HG02623 (cell line): ENCODE results near the gene LHB.

ENCODE experiments used
- ATAC-seq: cut with Tn5 transposase; IDR thresholded peaks from one replicate; pipeline ENCODE4 v1.9.1; 2021; ENCODE audit warnings: moderate library complexity; ENCODE audit not compliant: unreplicated experiment

The LHB gene

GRCh38 chr19:48986211-48986610 is 30.7 kb downstream of the LHB start:
- ATAC-seq = no peak

GRCh38 chr19:48985711-48986110 is 31.2 kb downstream of the LHB start:
- no peak for ATAC-seq

GRCh38 chr19:48982280-48982679 is 34.6 kb downstream of the LHB start:
- ATAC-seq = no peak

- no peak for ATAC-seq
Observed at GRCh38 chr19:48977061-48977460, 39.8 kb downstream of the LHB start.

GRCh38 chr19:48975947-48976847 is 40.7 kb downstream of the LHB start:
- ATAC-seq = no peak

- no peak for ATAC-seq
Observed at GRCh38 chr19:48970923-48971395, 45.9 kb downstream of the LHB start.

- no peak for ATAC-seq
Observed at GRCh38 chr19:48970139-48970766, 46.6 kb downstream of the LHB start.

GRCh38 chr19:48969276-48970138 is 47.4 kb downstream of the LHB start:
- no peak for ATAC-seq

GRCh38 chr19:48968813-48969218 is 48.1 kb downstream of the LHB start:
- ATAC-seq = no peak

- no peak for ATAC-seq
Observed at GRCh38 chr19:48968179-48968661, 48.7 kb downstream of the LHB start.

- ATAC-seq = no peak
Observed at GRCh38 chr19:48967346-48968178, 49.3 kb downstream of the LHB start.

GRCh38 chr19:48966541-48967345 is 50.1 kb downstream of the LHB start:
- ATAC-seq = no peak
